GM18526 (cell line): Measurements from ENCODE around the gene PCLO.

Experiments
- POLR2A ChIP-seq: IDR thresholded peaks from 3 replicates; pipeline ENCODE4 v1.6.1; 2011; ENCODE audit not compliant: insufficient read length; ENCODE audit errors: extremely low read depth

PCLO gene, protein sequence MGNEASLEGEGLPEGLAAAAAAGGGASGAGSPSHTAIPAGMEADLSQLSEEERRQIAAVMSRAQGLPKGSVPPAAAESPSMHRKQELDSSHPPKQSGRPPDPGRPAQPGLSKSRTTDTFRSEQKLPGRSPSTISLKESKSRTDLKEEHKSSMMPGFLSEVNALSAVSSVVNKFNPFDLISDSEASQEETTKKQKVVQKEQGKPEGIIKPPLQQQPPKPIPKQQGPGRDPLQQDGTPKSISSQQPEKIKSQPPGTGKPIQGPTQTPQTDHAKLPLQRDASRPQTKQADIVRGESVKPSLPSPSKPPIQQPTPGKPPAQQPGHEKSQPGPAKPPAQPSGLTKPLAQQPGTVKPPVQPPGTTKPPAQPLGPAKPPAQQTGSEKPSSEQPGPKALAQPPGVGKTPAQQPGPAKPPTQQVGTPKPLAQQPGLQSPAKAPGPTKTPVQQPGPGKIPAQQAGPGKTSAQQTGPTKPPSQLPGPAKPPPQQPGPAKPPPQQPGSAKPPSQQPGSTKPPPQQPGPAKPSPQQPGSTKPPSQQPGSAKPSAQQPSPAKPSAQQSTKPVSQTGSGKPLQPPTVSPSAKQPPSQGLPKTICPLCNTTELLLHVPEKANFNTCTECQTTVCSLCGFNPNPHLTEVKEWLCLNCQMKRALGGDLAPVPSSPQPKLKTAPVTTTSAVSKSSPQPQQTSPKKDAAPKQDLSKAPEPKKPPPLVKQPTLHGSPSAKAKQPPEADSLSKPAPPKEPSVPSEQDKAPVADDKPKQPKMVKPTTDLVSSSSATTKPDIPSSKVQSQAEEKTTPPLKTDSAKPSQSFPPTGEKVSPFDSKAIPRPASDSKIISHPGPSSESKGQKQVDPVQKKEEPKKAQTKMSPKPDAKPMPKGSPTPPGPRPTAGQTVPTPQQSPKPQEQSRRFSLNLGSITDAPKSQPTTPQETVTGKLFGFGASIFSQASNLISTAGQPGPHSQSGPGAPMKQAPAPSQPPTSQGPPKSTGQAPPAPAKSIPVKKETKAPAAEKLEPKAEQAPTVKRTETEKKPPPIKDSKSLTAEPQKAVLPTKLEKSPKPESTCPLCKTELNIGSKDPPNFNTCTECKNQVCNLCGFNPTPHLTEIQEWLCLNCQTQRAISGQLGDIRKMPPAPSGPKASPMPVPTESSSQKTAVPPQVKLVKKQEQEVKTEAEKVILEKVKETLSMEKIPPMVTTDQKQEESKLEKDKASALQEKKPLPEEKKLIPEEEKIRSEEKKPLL (N-terminal part only)

DNA sequence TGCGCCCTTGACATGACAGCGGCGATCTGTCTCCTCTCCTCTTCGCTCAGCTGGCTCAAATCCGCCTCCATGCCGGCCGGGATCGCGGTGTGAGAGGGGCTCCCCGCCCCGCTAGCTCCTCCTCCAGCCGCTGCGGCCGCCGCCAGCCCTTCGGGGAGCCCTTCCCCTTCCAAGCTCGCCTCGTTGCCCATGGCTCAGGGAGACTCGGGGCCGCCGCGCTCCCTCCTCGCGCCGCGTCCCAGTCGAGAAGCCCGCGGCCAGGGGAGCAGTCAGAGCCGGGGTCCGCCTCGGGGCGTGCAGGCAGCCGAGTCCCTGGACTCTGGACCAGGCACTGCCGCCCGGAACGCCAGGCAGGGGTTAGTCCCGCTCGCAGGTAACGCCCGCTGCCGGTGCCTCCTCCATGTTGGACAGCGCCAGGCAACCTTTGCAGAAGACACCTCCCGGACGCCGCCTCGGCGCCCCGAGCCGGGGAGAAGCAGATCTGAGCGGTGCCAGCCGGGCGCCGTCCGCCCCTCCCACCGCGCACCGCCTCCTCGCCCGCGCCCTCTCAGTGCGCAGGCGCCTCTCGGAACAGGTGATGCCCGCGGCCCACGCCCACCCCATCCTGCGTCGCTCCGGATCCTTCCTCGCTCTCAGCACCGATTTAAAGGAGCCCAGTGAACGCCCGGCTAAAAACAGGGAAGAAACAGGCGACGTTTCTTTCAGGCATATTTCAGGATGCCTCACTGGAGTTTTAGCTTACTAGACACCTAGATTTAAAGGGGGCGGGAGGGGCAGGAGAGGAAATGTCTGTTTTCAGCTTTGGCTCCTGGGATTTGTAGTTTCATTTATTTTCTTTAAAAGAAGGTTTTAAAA, at the start of gene PCLO:
Gene PCLO (minus strand): TSS at position 483 of the 855 bp plus-strand sequence. CDS start 292 bp downstream, at position 191.
- TF ChIP-seq POLR2A, result no peak

DNA sequence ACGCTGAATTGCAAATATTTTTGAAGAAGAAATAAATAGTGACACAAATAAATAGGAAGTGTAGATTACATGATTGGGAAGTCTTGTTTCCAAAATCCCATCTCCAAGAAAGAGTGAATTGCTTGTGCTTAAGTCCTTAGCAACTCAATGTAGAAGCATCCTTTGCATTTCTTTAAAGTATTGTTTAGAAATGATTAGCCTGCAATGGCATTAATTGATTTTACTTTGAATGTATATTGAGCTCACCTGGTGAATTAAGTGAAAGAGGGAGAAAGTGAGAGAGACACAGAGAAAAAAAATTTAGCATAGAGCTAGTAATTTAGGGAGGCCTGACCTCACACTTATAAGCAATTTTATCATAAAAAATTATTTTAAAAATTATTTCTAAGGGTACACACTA, 49.0 kb upstream of the PCLO start:
- no peak for TF ChIP-seq POLR2A

DNA sequence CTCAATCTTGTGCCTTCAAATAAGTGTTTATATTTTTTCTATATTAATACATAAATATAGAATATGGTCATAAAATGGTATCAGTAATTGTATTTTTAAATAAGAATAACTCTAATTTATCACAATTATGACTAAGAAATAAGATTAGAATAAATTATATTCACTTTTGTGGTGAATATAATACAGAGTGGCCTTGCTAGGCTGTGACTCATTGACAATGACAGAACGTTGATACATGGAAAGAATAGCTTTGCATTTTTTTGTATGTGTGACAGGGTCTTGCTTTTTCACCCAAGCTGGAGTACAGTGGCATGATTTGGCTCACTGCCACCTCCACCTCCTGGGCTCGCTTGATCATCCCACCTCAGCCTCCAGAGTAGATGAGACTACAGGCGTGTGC, 47.8 kb upstream of the PCLO start:
- TF ChIP-seq POLR2A, result no peak

DNA sequence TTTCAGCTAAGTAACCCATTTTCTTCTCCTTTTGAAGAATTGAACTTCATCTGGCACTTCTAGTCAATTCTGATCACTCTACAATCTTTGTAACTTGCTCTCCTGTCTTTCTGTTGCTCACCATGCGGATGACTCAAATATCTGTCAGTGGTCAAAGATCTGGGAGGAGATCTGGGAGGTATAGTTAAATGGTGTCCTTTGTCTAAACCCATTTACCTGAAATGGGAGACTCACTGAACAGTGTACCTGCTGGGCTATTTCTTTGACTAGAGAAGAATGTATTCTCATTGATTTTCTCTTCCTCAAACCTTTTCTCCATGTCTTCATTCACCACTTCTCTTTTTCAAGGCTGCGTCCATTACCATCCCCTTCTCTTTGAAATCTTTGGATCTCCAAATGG, 42.0 kb upstream of the PCLO start:
- no peak for TF ChIP-seq POLR2A

DNA sequence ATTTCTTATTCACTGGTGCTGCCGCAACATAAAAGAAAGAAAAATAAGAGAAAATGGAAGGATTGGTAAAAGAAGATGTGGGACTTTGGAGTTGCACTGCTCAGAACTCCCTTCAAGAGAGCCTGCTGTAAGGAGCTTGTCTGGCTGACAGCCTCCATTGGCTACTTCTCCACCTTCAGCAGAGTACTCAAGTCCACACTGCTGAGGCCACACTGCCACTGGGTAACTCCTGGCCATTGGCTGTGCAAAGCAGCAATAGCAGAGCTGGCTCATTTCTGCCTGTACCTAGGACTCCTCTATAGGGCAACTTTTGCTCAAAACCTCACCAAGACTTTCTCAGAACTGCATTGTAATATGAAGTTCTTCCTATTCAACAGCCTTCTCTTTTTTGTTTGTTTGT, 38.7 kb upstream of the PCLO start:
- no peak for TF ChIP-seq POLR2A

DNA sequence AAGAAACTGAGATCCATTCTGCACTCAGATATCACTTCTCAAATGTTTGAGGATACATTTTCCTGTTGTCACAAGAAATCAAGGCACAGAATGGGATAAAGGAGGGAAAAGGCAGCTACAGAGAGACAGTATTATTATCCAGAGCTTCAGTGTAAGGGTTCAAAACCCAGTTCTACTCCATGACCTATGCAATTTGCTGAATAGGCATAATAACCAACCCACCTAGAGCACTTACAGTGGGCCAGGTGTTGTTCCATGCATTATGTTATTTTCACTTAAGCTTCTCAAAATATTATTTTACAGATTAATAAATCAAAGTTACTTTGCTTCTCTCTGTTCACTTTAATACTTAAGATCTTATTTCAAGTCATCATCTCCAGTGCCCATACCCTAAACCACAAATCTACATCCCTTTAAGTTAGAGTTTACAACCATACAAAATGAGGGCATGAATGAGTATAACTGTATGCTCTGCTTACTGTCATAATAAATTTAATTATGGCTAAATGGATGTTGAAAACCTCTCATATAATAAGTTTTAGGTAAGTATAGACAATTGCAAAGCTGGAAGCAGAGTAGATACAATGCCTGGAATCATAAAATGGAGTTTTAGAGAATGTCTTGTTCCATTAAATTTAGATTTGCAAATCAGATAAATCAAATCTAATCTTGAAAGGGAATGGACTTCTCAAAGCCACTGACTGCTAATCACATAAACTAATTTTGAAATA, 28.1 kb upstream of the PCLO start:
- no peak for TF ChIP-seq POLR2A

DNA sequence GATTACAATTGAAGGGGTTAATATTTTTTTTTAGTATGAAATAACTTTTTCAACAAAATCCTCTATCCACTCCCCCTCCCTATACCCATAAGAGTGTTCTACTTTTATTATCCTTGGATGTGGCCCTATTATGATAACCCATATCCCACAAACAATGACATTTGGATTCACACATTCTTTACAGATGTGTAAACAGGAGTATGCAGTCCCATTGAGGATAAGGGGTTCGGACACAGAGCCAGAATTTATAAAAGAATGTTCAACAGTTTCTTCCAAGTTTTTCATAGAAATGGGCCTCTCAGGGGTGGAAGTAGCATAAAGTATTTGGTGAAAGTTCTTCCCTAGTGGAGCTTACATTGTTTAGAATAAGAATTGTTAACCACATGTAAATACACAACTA, 16.1 kb upstream of the PCLO start:
- TF ChIP-seq POLR2A, result no peak

DNA sequence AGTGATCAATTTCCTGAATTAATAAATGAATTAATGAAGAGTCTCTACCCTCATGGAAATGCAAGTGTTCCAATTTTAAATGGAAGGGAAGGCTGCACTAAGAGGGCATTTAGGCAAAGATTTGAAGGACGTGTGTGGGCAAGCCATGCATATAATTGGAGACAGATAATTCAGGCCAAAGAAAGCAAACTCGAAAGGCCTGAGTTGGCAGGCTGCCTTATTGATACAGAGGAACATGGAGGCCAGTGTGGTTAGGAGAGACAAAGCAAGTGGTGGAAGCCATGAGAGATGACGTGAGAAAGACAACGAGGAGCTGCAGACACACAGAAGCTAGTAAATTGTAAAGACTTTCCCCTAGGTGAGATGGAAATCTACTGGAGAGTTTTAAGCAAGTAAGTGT, 15.4 kb upstream of the PCLO start:
- TF ChIP-seq POLR2A, result no peak

DNA sequence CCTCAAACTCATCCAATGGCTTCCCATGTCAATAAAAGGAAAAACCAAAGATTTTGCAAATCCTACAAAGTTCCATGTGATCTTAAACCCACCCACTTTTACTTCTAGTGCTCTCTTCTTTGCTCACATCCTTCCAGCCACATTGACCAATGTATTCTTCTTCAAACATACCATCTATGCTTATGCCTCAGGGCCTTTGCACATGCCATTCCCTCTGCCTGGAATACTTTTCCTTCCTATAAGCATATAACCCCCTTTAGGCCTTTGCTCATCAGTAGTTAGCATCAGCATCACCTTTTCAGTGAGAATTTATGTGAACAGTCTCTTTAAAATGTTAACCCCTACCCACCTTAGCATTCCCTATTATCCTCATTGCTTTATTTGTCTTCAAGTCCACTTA, 11.0 kb upstream of the PCLO start:
- TF ChIP-seq POLR2A, result no peak

DNA sequence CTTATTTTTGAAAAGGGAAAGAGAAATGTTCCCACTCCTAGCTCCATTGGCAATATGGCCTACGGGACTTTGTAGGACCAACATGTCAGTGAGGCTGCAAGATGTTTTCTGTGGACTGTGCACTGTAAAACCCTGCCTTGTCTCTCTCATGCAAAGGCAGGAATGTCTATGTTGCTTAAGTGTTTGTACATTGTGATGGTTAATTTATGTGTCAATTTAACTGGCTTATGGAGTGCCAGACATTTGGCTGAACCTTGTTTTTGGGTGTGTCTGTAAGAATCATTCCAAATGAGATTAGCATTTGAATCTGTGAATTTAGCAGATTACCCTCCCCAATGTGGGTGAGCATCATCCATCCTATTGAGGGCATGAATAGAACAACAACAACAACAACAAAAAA, 4.1 kb upstream of the PCLO start:
- TF ChIP-seq POLR2A, result no peak

DNA sequence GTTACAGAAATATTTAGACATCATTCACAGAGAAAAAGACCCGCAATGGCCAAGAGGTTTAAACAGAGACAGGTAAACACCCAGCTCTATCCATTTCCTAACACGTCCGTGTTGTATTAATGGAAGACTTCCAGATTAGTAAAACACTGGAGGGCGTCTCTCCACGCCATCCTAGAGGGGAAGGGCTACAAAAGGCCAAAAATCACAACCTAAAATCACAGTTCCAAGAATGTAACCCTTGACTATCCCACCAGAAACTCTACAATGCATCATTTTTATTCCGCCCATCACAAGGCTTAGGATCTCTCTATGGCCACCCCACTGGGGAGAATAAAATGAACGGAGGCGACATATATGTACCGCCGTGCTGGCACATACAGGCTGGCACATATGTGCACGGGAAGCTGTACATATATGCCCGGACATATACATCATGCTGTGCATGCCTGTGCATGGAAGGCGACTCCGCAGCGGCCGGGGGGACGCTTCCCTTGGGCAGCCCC, 734 bp downstream of the PCLO start:
- TF ChIP-seq POLR2A, result no peak

DNA sequence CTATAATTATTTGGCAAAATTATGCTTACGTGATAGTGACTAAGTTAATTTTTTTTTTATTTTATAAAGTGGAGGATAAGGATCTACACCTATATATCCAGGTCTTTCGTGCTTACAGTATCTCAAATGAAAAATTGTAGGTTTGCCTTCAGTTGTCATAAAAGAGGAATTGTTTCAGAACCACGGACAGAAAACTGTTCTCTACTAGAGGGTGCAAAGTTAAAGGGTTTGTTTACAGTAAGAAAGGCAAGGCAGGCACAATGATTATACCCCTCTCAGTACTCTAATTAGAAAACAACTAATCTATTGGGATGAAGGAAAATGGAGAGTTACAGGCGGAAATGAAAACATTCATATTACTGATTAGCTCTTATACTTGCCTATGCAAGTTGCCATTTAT, 1.5 kb downstream of the PCLO start:
- TF ChIP-seq POLR2A, result no peak

DNA sequence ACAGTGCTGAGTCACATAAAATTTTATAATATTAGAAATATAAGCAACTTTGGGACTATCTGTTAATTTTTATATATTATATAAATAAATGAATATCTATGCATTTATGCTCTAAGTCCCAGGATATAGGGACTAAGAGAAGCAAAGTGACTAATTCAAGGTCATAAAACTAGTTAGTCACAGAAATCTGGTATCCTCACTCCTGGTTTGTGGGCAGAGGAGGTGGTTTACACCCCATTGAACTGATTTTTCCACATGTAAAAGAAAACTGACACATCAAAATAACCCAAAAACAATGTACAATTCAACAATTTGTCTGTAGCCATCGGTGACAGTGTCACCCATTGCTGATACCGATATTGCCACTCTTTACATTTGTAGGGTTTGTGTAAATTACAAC, 3.0 kb downstream of the PCLO start:
- TF ChIP-seq POLR2A, result no peak

DNA sequence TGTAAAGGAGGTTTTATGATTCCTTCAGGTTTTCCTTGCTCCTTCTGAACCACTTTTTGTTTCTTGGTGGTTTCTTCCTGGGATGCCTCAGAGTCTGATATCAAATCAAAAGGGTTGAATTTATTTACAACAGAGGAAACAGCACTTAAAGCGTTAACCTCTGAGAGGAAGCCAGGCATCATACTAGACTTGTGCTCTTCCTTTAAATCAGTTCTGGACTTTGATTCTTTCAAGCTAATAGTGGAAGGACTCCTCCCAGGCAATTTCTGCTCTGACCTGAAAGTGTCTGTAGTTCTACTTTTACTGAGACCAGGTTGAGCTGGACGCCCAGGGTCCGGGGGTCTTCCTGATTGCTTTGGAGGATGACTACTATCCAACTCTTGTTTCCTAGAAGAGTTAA, 6.7 kb downstream of the PCLO start:
- TF ChIP-seq POLR2A, result no peak
